ENCODE results near the gene ETAA1.

DNA sequence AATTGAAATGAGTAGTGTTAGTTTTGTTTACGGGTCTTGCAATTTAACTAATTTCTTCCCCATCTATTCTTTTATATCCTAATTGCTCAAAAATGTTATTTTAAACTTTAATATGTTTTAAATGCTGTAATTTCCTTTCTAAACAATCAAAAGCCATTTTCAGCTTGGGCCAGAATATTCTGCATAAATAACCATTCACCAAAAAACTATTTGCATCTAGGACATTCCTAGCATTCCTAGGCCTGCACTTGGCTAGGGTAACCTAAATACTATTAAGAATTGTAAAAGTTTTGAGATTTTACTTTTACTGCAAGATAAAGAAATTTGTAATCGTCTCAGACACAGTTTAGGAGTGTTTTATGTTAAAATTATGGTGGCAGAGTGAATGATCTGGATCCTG, 7.8 kb upstream of the ETAA1 start:
- TF ChIP-seq RAD21 (IDR thresholded peaks at IDR 0.05; ENCODE audit: low read length) (no peak), POLR2A (IDR thresholded peaks at IDR 0.05; ENCODE audit: low read depth, low read length) (no peak), RCOR1 (IDR thresholded peaks at IDR 0.05; ENCODE audit: insufficient replicate concordance, low read length) (no peak), SMC3 (IDR thresholded peaks at IDR 0.05; ENCODE audit: low read depth, low read length) (no peak), CEBPB (IDR thresholded peaks at IDR 0.05; ENCODE audit: low read depth, low read length) (no peak), MAFK (IDR thresholded peaks at IDR 0.05; ENCODE audit: low read depth, low read length) (no peak), MXI1 (IDR thresholded peaks at IDR 0.05; ENCODE audit: borderline replicate concordance, low read depth, low read length) (no peak)
- TF ChIP-seq, protein P1, sequence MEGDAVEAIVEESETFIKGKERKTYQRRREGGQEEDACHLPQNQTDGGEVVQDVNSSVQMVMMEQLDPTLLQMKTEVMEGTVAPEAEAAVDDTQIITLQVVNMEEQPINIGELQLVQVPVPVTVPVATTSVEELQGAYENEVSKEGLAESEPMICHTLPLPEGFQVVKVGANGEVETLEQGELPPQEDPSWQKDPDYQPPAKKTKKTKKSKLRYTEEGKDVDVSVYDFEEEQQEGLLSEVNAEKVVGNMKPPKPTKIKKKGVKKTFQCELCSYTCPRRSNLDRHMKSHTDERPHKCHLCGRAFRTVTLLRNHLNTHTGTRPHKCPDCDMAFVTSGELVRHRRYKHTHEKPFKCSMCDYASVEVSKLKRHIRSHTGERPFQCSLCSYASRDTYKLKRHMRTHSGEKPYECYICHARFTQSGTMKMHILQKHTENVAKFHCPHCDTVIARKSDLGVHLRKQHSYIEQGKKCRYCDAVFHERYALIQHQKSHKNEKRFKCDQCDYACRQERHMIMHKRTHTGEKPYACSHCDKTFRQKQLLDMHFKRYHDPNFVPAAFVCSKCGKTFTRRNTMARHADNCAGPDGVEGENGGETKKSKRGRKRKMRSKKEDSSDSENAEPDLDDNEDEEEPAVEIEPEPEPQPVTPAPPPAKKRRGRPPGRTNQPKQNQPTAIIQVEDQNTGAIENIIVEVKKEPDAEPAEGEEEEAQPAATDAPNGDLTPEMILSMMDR (conservative IDR thresholded peaks at IDR 0.05; ENCODE audit: low read depth, low read length): no peak
- TF ChIP-seq, protein P2, sequence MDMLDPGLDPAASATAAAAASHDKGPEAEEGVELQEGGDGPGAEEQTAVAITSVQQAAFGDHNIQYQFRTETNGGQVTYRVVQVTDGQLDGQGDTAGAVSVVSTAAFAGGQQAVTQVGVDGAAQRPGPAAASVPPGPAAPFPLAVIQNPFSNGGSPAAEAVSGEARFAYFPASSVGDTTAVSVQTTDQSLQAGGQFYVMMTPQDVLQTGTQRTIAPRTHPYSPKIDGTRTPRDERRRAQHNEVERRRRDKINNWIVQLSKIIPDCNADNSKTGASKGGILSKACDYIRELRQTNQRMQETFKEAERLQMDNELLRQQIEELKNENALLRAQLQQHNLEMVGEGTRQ (IDR thresholded peaks at IDR 0.05; ENCODE audit: low read depth, low read length): no peak
- TF ChIP-seq, protein P3, sequence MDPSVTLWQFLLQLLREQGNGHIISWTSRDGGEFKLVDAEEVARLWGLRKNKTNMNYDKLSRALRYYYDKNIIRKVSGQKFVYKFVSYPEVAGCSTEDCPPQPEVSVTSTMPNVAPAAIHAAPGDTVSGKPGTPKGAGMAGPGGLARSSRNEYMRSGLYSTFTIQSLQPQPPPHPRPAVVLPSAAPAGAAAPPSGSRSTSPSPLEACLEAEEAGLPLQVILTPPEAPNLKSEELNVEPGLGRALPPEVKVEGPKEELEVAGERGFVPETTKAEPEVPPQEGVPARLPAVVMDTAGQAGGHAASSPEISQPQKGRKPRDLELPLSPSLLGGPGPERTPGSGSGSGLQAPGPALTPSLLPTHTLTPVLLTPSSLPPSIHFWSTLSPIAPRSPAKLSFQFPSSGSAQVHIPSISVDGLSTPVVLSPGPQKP (IDR thresholded peaks at IDR 0.05; ENCODE audit: borderline replicate concordance, low read depth, low read length): no peak

All from IMR-90 (cell line).